ENCODE measurements around the gene POLR1G.

The POLR1G gene

GRCh38 chr19:45451850-45452387 lies 45.5 kb downstream of the POLR1G start:
- H3K9ac ChIP-seq (ENCODE audit: low read length), result no peak overlapping the region
- H3K4me3 ChIP-seq (ENCODE audit: low read length), result peak overlapping the region; percentile 73
- TF ChIP-seq CTCF (IDR thresholded peaks at IDR 0.05; ENCODE audit: low read length) (no peak), EZH2 (optimal IDR thresholded peaks at IDR 0.05; ENCODE audit: low read depth, low read length) (no peak), EZH2phosphoT487 (IDR thresholded peaks at IDR 0.05; ENCODE audit: low read length) (no peak)
- H3F3A ChIP-seq (ENCODE audit: insufficient read depth, low read length), result peaks cover 24% of the 10 kb centered on the region
- DNase-seq, result no peak
- H3K79me2 ChIP-seq (ENCODE audit: low read length), result no peaks in the 10 kb centered on the region
- H3K4me2 ChIP-seq (ENCODE audit: low read depth, low read length), result peak overlapping the region; percentile 86
- peaks cover 11% of the 10 kb centered on the region for H3K4me1 ChIP-seq (ENCODE audit: low read length)
- no peaks in the 10 kb centered on the region for H3K9me3 ChIP-seq (replicated peaks; ENCODE audit: insufficient read depth, low read length)
- H4K20me1 ChIP-seq (ENCODE audit: insufficient read depth, low read length), result no peaks in the 10 kb centered on the region
- no peaks in the 10 kb centered on the region for H3K36me3 ChIP-seq (replicated peaks; ENCODE audit: insufficient read depth, low read length)
- no peaks in the 10 kb centered on the region for H3K9me2 ChIP-seq (replicated peaks; ENCODE audit: insufficient read depth, low read length)
- no peak overlapping the region for H2AFZ ChIP-seq (ENCODE audit: low read length)
- no peaks in the 10 kb centered on the region for H3K27me3 ChIP-seq (replicated peaks; ENCODE audit: insufficient read depth, low read length)
- peak overlapping the region; percentile 77; the same call in 1 of the 2 replicates for H3K27ac ChIP-seq (ENCODE audit: low read length)

GRCh38 chr19:45455707-45456499 lies 49.5 kb downstream of the POLR1G start:
- Histone ChIP-seq H3K36me3 (replicated peaks; ENCODE audit: insufficient read depth, low read length) (no peaks in the 10 kb centered on the region), H4K20me1 (ENCODE audit: insufficient read depth, low read length) (no peaks in the 10 kb centered on the region), H3K9me2 (replicated peaks; ENCODE audit: insufficient read depth, low read length) (no peaks in the 10 kb centered on the region), H3K4me2 (ENCODE audit: low read depth, low read length) (no peak overlapping the region), H3K79me2 (ENCODE audit: low read length) (no peaks in the 10 kb centered on the region), H3K27me3 (replicated peaks; ENCODE audit: insufficient read depth, low read length) (no peaks in the 10 kb centered on the region), H2AFZ (ENCODE audit: low read length) (no peak overlapping the region), H3K9ac (ENCODE audit: low read length) (no peak overlapping the region), H3K4me3 (ENCODE audit: low read length) (no peak overlapping the region), H3K27ac (ENCODE audit: low read length) (no peak overlapping the region), H3F3A (ENCODE audit: insufficient read depth, low read length) (peaks cover 17% of the 10 kb centered on the region), H3K9me3 (replicated peaks; ENCODE audit: insufficient read depth, low read length) (no peaks in the 10 kb centered on the region), H3K4me1 (ENCODE audit: low read length) (peaks cover 11% of the 10 kb centered on the region)
- no peak for TF ChIP-seq CTCF (IDR thresholded peaks at IDR 0.05; ENCODE audit: low read length)
- no peak for TF ChIP-seq EZH2phosphoT487 (IDR thresholded peaks at IDR 0.05; ENCODE audit: low read length)
- TF ChIP-seq EZH2 (optimal IDR thresholded peaks at IDR 0.05; ENCODE audit: low read depth, low read length), result no peak
- DNase-seq, result no peak

GRCh38 chr19:45456500-45456815 lies 50.0 kb downstream of the POLR1G start:
- no peaks in the 10 kb centered on the region for H3K36me3 ChIP-seq (replicated peaks; ENCODE audit: insufficient read depth, low read length)
- H2AFZ ChIP-seq (ENCODE audit: low read length), result no peak overlapping the region
- peaks cover 11% of the 10 kb centered on the region for H3F3A ChIP-seq (ENCODE audit: insufficient read depth, low read length)
- H3K9me2 ChIP-seq (replicated peaks; ENCODE audit: insufficient read depth, low read length), result no peaks in the 10 kb centered on the region
- no peak overlapping the region for H3K27ac ChIP-seq (ENCODE audit: low read length)
- H3K4me3 ChIP-seq (ENCODE audit: low read length), result no peak overlapping the region
- peaks cover 6% of the 10 kb centered on the region for H3K4me1 ChIP-seq (ENCODE audit: low read length)
- no peak overlapping the region for H3K4me2 ChIP-seq (ENCODE audit: low read depth, low read length)
- H3K9me3 ChIP-seq (replicated peaks; ENCODE audit: insufficient read depth, low read length), result no peaks in the 10 kb centered on the region
- H4K20me1 ChIP-seq (ENCODE audit: insufficient read depth, low read length), result no peaks in the 10 kb centered on the region
- TF ChIP-seq CTCF (IDR thresholded peaks at IDR 0.05; ENCODE audit: low read length) (no peak), EZH2phosphoT487 (IDR thresholded peaks at IDR 0.05; ENCODE audit: low read length) (no peak), EZH2 (optimal IDR thresholded peaks at IDR 0.05; ENCODE audit: low read depth, low read length) (no peak)
- H3K27me3 ChIP-seq (replicated peaks; ENCODE audit: insufficient read depth, low read length), result no peaks in the 10 kb centered on the region
- DNase-seq, result no peak
- no peaks in the 10 kb centered on the region for H3K79me2 ChIP-seq (ENCODE audit: low read length)
- H3K9ac ChIP-seq (ENCODE audit: low read length), result no peak overlapping the region
